Sigmoid colon (tissue), 4 donors: ENCODE data around the gene C13orf46.

Experiments
- EP300 ChIP-seq, 4 donors: sonication (generic); formaldehyde crosslinking; IDR thresholded peaks; one replicate each; pipeline ENCODE4 v1.6.1; 2017; ENCODE audit warnings: antibody characterized with exemption in 4 of 4
- POLR2A ChIP-seq, 2 donors: fragments of 450-650 bp; IDR thresholded peaks; one replicate each; pipeline ENCODE4 v1.6.1; 2016; ENCODE audit warnings: antibody characterized with exemption in 2 of 2, mild to moderate bottlenecking in 2 of 2, moderate library complexity in 2 of 2
- POLR2AphosphoS5 ChIP-seq, 4 donors: sonication (generic); formaldehyde crosslinking; IDR thresholded peaks; one replicate each; pipeline ENCODE4 v1.6.1; 2017; ENCODE audit warnings: antibody characterized with exemption in 4 of 4
- TF ChIP-seq, protein P1 (sequence below), 4 experiments: fragments of 450-650 bp in 3 of 4; fragments of 200-600 bp in 1 of 4; IDR thresholded peaks; one replicate each; pipeline ENCODE4 v1.5.1; 2016 to 2019; ENCODE audit warnings: antibody characterized with exemption in 4 of 4, mild to moderate bottlenecking in 3 of 4, moderate library complexity in 2 of 4

DNA sequence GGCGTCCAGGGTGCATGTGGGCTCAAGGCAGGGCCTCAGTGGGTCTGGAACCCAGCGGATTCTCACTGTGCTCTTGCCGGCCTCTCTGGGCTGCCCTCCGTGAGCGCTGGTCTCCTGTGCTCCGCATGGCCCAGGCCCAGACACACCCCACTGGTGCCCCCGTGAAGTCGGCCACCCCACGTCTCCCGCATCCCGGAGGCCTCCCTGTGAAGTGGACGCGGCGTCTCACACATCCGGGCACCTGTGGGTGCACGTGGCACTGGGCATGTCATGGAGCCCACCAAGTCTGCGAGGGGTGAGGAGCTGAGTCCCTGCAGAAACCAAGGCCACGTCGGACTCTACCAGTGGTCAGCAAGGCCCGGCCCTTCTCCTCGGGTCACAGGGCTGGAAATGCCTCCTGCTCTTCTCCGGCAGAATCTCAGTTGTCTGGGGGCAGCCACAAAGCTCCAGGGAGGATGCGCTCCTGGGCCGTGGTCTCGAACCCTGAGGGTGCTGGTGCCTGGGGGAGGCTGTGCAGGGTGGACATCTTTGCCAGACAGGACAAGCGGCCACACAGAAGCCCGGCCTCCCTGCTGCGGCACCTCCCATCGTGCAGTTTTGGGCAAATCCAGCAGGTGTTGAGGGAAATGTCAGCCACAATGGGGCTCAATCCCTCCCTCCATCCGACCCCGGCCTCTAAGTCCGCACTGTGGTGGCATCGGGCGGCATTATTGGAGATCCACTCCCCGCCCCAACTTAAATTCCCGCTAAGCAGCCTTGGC lies 2.2 kb downstream of the C13orf46 start:
- TF ChIP-seq, protein P1, sequence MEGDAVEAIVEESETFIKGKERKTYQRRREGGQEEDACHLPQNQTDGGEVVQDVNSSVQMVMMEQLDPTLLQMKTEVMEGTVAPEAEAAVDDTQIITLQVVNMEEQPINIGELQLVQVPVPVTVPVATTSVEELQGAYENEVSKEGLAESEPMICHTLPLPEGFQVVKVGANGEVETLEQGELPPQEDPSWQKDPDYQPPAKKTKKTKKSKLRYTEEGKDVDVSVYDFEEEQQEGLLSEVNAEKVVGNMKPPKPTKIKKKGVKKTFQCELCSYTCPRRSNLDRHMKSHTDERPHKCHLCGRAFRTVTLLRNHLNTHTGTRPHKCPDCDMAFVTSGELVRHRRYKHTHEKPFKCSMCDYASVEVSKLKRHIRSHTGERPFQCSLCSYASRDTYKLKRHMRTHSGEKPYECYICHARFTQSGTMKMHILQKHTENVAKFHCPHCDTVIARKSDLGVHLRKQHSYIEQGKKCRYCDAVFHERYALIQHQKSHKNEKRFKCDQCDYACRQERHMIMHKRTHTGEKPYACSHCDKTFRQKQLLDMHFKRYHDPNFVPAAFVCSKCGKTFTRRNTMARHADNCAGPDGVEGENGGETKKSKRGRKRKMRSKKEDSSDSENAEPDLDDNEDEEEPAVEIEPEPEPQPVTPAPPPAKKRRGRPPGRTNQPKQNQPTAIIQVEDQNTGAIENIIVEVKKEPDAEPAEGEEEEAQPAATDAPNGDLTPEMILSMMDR (IDR thresholded peaks at IDR 0.05) = no peak
- no peak for TF ChIP-seq POLR2AphosphoS5 (IDR thresholded peaks at IDR 0.05)
- no peak for TF ChIP-seq POLR2A (IDR thresholded peaks at IDR 0.05)
- TF ChIP-seq EP300 (IDR thresholded peaks at IDR 0.05) = no peak
